Mammary epithelial cell (primary cell): ENCODE data around the gene MOB3A.

Source experiments
- EZH2 ChIP-seq: IDR thresholded peaks from 2 replicates; pipeline ENCODE4 v1.6.1; 2012; ENCODE audit warnings: low read length, inconsistent platforms, borderline replicate concordance
- TF ChIP-seq, protein P1 (sequence below), 2 donors: IDR thresholded peaks in 1 of 2; conservative IDR thresholded peaks in 1 of 2; 2 replicates each; pipeline ENCODE4 v1.5.1; 2011 to 2012; ENCODE audit warnings: inconsistent platforms in 2 of 2, low read length in 2 of 2, mild to moderate bottlenecking in 2 of 2, control low read depth in 1 of 2, low read depth in 1 of 2; ENCODE audit not compliant: insufficient read depth in 1 of 2; ENCODE audit errors: extremely low read depth in 1 of 2

DNA sequence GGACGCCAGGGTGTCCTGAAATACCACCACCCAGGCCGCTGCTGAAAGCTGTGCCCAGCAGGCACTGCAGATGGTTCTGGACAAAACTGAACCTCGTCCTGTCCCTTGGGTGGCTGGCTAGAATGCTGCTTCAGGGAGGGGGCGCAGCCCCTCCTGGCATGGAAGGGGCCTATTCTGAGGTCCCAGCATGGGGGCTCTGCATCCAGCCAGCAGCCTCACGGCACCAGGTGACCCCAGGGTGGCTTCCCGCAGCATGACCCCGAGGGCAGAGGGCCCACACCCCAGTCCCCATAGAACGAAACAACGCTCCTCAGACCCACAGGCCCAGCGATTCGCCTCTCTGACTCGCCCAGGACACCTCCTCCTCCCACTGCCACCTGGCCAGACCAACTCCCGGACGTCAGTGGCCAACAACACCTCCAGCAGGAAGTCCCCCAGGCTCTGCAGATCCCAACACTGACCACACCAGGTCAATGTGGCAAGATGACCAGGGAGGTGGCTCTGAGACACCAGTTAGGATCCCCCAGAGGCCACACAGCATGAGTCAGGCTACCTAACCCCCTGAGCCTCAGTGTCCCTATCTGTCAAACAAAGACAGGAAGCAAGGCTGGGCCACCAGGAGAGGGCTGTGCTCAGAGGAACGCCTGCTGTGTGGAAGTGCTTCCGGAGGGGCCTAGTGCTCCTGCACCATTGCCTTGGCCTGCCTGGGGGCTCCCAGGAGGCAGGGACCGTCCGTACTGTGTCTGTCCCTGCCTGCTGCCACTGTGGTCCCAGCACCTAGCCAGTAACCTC lies 51.2 kb downstream of the MOB3A start:
- TF ChIP-seq, protein P1, sequence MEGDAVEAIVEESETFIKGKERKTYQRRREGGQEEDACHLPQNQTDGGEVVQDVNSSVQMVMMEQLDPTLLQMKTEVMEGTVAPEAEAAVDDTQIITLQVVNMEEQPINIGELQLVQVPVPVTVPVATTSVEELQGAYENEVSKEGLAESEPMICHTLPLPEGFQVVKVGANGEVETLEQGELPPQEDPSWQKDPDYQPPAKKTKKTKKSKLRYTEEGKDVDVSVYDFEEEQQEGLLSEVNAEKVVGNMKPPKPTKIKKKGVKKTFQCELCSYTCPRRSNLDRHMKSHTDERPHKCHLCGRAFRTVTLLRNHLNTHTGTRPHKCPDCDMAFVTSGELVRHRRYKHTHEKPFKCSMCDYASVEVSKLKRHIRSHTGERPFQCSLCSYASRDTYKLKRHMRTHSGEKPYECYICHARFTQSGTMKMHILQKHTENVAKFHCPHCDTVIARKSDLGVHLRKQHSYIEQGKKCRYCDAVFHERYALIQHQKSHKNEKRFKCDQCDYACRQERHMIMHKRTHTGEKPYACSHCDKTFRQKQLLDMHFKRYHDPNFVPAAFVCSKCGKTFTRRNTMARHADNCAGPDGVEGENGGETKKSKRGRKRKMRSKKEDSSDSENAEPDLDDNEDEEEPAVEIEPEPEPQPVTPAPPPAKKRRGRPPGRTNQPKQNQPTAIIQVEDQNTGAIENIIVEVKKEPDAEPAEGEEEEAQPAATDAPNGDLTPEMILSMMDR (conservative IDR thresholded peaks at IDR 0.05 in 1 of 2, IDR thresholded peaks at IDR 0.05 in 1 of 2; ENCODE audit: extremely low read depth in 1 of 2, insufficient read depth in 1 of 2, low read depth in 1 of 2, low read length in 2 of 2), result no peak
- TF ChIP-seq EZH2, result no peak
